Panc1 (cell line): Measurements from ENCODE around the gene FBXO40. TPM values are rescaled to one million over a fixed set of nuclear protein-coding genes. Genes with fewer than 3 reads are reported as not detected.

Source experiments
- ATAC-seq: fragments of 200-7000 bp; cut with Tn5 transposase; 2 replicates; pipeline ENCODE4 v1.9.1; 2020; ENCODE audit warnings: mild to moderate bottlenecking, moderate library complexity
- BruUV-seq: library from RNA; stranded (reverse); fragments of 400-500 nt; replicated peaks from 2 replicates; lab custom pipeline; 2021; lab: Mats Ljungman, UMichigan
- CTCF ChIA-PET: fragments of 300-600 bp; sonication (Branson Sonifier 250); formaldehyde crosslinking; loops from one replicate; lab custom pipeline; 2022; ENCODE audit warnings: antibody characterized with exemption; lab: Charles Lee
- POLR2A ChIA-PET: fragments of 300-600 bp; sonication (Branson Sonifier 250); formaldehyde crosslinking; loops from one replicate; lab custom pipeline; 2022; ENCODE audit warnings: antibody characterized with exemption; lab: Charles Lee
- DNase-seq: peaks from one replicate; pipeline ENCODE4 v3.0.0-alpha.2; 2010; ENCODE audit warnings: low read depth, low spot score
- H3K27ac ChIP-seq: 2 replicates; pipeline ENCODE4 v1.5.1; 2011; ENCODE audit warnings: mild to moderate bottlenecking, low read length, inconsistent platforms
- H3K27me3 ChIP-seq: fragments of 200-500 bp; sonication (Bioruptor generic); 2 replicates; pipeline ENCODE4 v1.6.0; 2014; ENCODE audit warnings: low read length, inconsistent platforms; ENCODE audit not compliant: control insufficient read depth, insufficient read depth
- H3K36me3 ChIP-seq: fragments of 200-500 bp; sonication (Bioruptor generic); 2 replicates; pipeline ENCODE4 v1.5.1; 2014; ENCODE audit warnings: inconsistent platforms, mild to moderate bottlenecking, low read length, moderate library complexity; ENCODE audit not compliant: control insufficient read depth, insufficient read depth
- H3K4me1 ChIP-seq: 2 replicates; pipeline ENCODE4 v1.5.1; 2011; ENCODE audit warnings: inconsistent platforms, mild to moderate bottlenecking, low read length, moderate library complexity; ENCODE audit not compliant: control insufficient read depth, insufficient read depth
- H3K4me3 ChIP-seq, 2 experiments: 2 replicates each; pipeline ENCODE4 v1.5.1; 2011 to 2012; ENCODE audit warnings: low read depth in 2 of 2, low read length in 2 of 2, mild to moderate bottlenecking in 2 of 2, inconsistent platforms in 1 of 2, moderate library complexity in 1 of 2
- H3K9me3 ChIP-seq: fragments of 200-500 bp; sonication (Bioruptor generic); 2 replicates; pipeline ENCODE4 v1.5.1; 2014; ENCODE audit warnings: low read depth, mild to moderate bottlenecking, inconsistent platforms, low read length, moderate library complexity; ENCODE audit not compliant: control insufficient read depth, insufficient read depth
- POLR2AphosphoS5 ChIP-seq: IDR thresholded peaks from 2 replicates; pipeline ENCODE4 v1.6.1; 2012; ENCODE audit warnings: mild to moderate bottlenecking, low read depth, low read length, moderate library complexity
- REST ChIP-seq, 2 experiments: IDR thresholded peaks; 2 replicates each; pipeline ENCODE4 v1.6.1; 2011 to 2012; ENCODE audit warnings: low read depth in 2 of 2, control low read depth in 1 of 2, low read length in 1 of 2, mild to moderate bottlenecking in 1 of 2, moderate library complexity in 1 of 2; ENCODE audit not compliant: insufficient read depth in 1 of 2
- SIN3A ChIP-seq: IDR thresholded peaks from 2 replicates; pipeline ENCODE4 v1.6.1; 2012; ENCODE audit warnings: low read depth, mild to moderate bottlenecking, low read length, moderate library complexity, borderline replicate concordance; ENCODE audit not compliant: insufficient read depth
- TCF7L2 ChIP-seq: IDR thresholded peaks from 2 replicates; pipeline ENCODE4 v1.6.1; 2011; ENCODE audit warnings: mild to moderate bottlenecking, low read depth, low read length, inconsistent platforms
- in situ Hi-C: cut with HindIII; loops from 2 replicates; pipeline ENCODE4 v1.10.0; 2016; ENCODE audit warnings: low sequenced_read_pairs, low pct_unique_long_range_greater_than_20kb
- intact Hi-C: fragments of 100-400 bp; cut with micrococcal nuclease; formaldehyde crosslinking; loops from one replicate; pipeline ENCODE4 v1.10.0; 2022; ENCODE audit not compliant: unreplicated experiment
- total RNA-seq: library from RNA; stranded (reverse); gene quantifications from one replicate; pipeline ENCODE4 v1.2.1, GENCODE V29; 2021; ENCODE audit not compliant: unreplicated experiment
- TF ChIP-seq, protein P1 (sequence below): fragments of 450-650 bp; IDR thresholded peaks from 2 replicates; pipeline ENCODE4 v1.5.1; 2017; ENCODE audit warnings: mild to moderate bottlenecking

FBXO40 gene
- total RNA-seq, 1 experiment from 2014 or later = not detected

- H3K4me3 ChIP-seq = no peak overlapping the region
- in situ Hi-C loops (no loop called here), intact Hi-C loops (no loop called here)
- H3K36me3 ChIP-seq = no peaks in the 10 kb centered on the region
- no peak for DNase-seq
- no peak for ATAC-seq
- no peaks in the 10 kb centered on the region; the same call in 1 of the 2 replicates for H3K27me3 ChIP-seq
- ChIA-PET POLR2A (no interaction called here), CTCF (no interaction called here)
- no peak overlapping the region for H3K27ac ChIP-seq
- no peaks in the 10 kb centered on the region for H3K9me3 ChIP-seq
- no peaks in the 10 kb centered on the region for H3K4me1 ChIP-seq
- BruUV-seq = no TSS peak
- no peak for TF ChIP-seq TCF7L2
- no peak for TF ChIP-seq SIN3A
- TF ChIP-seq POLR2AphosphoS5 = no peak
- no peak for TF ChIP-seq REST (IDR thresholded peaks at IDR 0.05; ENCODE audit: insufficient read depth in 1 of 2, low read depth in 2 of 2, low read length in 1 of 2)
- TF ChIP-seq, protein P1, sequence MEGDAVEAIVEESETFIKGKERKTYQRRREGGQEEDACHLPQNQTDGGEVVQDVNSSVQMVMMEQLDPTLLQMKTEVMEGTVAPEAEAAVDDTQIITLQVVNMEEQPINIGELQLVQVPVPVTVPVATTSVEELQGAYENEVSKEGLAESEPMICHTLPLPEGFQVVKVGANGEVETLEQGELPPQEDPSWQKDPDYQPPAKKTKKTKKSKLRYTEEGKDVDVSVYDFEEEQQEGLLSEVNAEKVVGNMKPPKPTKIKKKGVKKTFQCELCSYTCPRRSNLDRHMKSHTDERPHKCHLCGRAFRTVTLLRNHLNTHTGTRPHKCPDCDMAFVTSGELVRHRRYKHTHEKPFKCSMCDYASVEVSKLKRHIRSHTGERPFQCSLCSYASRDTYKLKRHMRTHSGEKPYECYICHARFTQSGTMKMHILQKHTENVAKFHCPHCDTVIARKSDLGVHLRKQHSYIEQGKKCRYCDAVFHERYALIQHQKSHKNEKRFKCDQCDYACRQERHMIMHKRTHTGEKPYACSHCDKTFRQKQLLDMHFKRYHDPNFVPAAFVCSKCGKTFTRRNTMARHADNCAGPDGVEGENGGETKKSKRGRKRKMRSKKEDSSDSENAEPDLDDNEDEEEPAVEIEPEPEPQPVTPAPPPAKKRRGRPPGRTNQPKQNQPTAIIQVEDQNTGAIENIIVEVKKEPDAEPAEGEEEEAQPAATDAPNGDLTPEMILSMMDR = no peak
Measured at GRCh38 chr3:121659586-121659985, 66.4 kb downstream of the FBXO40 start.

DNA sequence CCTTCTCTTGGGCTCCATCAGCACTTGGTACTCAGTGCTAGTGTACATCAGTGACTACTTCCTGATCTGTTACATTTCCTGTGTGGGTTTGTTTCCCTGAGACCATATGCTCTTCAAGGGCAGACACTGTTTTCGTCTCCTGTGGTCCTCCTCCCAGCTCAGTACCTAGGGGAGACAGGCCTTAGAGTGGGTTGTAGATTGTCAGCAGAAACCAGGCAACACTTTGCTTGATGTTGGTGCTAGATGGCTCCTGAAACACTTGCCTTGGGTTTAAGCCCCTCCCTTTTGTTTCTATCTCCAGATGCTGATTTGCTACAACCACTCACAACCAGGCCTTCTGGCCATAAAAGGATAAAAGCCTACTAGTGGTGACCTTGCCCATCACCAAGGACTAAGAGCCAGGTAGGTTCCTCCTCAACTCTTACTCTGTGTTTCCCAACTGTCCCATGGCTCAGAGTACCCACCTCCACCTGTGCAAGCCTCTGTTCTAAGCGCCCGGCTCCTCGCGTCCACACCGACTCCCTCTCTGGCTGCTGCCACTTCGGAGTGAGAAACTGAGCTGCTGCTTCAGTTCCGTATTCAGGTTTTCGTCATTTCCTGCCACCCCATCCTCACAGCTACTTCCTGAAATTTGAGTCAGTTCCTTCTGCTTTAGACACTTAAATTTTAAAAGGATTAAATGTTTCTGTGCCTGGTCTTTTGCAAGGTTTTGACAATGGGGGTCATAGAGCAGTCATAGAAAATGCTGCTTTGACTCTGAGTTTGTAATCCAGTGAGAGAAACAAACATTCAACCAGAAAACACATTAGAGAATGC is 67.4 kb downstream of the FBXO40 start, which contains the start of gene HCLS1:
TSS of gene HCLS1 (minus strand) at position 548 of the 816 bp plus-strand sequence. CDS start 2,556 bp downstream, outside the sequence.
- DNase-seq (no peak), ATAC-seq (0 out of 2 replicates have a peak, but pooled peaks have one; percentile 49)
- no TSS peak for BruUV-seq
- POLR2A ChIA-PET = no interaction called here
- Histone ChIP-seq H3K27ac (no peak within 1 kb of the TSS), H3K9me3 (no peaks in the 10 kb centered on the region), H3K27me3 (no peaks in the 10 kb centered on the region), H3K4me3 (no peak within 1 kb of the TSS), H3K4me1 (no peaks in the 10 kb centered on the region), H3K36me3 (no peaks in the 10 kb centered on the region)
- in situ Hi-C loops = no loop called here
- intact Hi-C loops = no loop called here
- CTCF ChIA-PET = no interaction called here
- TF ChIP-seq TCF7L2 = no peak
- no peak for TF ChIP-seq POLR2AphosphoS5
- TF ChIP-seq, protein P1 = no peak
- TF ChIP-seq SIN3A = no peak
- no peak for TF ChIP-seq REST (IDR thresholded peaks at IDR 0.05; ENCODE audit: insufficient read depth in 1 of 2, low read depth in 2 of 2, low read length in 1 of 2)
